ENCODE data around the gene DDX23.
A peak's percentile ranks its signal among the peaks of the same experiment; 100 is the strongest.

DDX23 gene

DNA sequence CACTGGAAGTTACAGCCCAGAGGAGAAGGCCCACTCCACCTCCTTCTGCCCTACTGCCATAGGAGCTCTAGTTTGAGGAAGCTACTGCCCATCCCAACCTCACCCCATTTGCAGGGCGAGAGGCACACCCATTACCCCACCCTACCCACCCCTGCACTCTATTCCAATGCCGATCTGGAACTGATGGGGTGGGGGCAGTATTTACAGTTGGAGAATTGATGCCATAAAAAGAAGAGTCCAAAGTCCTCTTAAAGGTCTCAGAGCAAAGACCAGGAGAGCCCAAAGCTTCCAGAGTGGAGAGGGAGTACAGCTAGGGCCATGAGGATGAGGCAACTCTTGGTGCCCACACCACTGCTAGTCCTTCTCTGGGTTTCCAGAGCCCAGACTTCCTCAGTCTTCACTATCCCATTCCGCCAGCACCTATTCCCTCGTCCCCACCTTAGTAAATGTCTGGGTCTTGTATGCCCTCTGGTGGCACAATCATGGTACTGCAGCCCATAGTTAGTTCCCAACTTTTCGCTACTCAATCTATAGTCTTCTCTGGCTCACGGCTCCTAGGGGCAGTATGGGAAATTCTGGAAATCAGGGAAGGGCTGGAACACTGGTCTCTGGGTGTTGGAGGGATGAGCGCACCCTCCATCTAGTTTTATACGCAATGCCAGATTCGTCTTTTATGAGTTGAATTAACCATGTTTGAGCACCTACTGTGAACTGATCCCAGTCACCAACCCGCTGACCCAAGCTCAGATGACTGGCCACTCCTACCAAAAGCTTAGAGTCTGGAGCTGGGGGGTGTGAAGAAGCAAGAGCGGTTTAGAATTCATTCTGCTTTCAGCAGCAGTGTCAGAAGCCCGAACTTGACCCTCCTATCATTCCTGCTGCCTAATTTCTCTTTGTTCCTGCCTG is 56.2 kb downstream of the DDX23 start:
- Histone ChIP-seq H3K9me3 (ENCODE audit: low read length) (no peaks in the 10 kb centered on the region), H3F3A (ENCODE audit: insufficient read depth, low read length) (no peaks in the 10 kb centered on the region), H3K79me2 (ENCODE audit: insufficient read depth, low read length) (no peaks in the 10 kb centered on the region), H3K36me3 (ENCODE audit: insufficient read depth, low read length) (no peaks in the 10 kb centered on the region), H2AFZ (ENCODE audit: low read length) (no peak overlapping the region), H3K9ac (ENCODE audit: low read length) (no peak overlapping the region), H3K9me2 (ENCODE audit: low read depth, low read length) (no peaks in the 10 kb centered on the region), H3K27ac (ENCODE audit: low read depth, low read length, poor library complexity, severe bottlenecking) (no peak overlapping the region), H3K4me3 (ENCODE audit: low read depth, low read length, poor library complexity, severe bottlenecking) (no peak overlapping the region), H3K4me2 (ENCODE audit: low read length) (no peak overlapping the region), H3K27me3 (ENCODE audit: insufficient read depth, low read length) (no peaks in the 10 kb centered on the region), H3K4me1 (ENCODE audit: insufficient read depth, low read length, severe bottlenecking) (no peaks in the 10 kb centered on the region), H4K20me1 (ENCODE audit: insufficient read depth, low read length) (no peaks in the 10 kb centered on the region)
- TF ChIP-seq, protein P1, sequence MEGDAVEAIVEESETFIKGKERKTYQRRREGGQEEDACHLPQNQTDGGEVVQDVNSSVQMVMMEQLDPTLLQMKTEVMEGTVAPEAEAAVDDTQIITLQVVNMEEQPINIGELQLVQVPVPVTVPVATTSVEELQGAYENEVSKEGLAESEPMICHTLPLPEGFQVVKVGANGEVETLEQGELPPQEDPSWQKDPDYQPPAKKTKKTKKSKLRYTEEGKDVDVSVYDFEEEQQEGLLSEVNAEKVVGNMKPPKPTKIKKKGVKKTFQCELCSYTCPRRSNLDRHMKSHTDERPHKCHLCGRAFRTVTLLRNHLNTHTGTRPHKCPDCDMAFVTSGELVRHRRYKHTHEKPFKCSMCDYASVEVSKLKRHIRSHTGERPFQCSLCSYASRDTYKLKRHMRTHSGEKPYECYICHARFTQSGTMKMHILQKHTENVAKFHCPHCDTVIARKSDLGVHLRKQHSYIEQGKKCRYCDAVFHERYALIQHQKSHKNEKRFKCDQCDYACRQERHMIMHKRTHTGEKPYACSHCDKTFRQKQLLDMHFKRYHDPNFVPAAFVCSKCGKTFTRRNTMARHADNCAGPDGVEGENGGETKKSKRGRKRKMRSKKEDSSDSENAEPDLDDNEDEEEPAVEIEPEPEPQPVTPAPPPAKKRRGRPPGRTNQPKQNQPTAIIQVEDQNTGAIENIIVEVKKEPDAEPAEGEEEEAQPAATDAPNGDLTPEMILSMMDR (IDR thresholded peaks at IDR 0.05; ENCODE audit: low read length), result peak; percentile 93
- no peak for TF ChIP-seq EZH2 (IDR thresholded peaks at IDR 0.05; ENCODE audit: borderline replicate concordance, low read length)

DNA sequence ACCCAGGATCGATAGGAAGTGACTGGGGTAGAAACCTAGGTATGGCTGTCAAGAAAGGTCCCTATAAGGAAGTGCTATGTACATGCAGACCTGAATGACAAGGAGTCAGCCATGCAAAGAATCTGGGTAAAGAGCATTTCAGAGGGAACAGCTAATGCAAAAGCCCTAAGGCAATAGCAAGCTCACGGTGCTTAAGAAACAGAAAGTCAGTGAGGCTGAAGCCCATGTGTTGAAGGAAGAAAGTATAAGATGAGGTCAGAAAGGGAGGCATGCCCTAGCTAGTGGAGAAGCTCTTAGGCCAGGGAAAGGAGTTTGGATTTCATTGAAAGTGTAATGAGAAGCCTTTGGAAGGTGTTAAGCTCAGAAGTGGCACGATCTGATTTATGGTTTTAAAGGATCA is 57.1 kb downstream of the DDX23 start:
- H3K4me2 ChIP-seq (ENCODE audit: low read length), result no peak overlapping the region
- H4K20me1 ChIP-seq (ENCODE audit: insufficient read depth, low read length), result no peaks in the 10 kb centered on the region
- no peaks in the 10 kb centered on the region for H3K79me2 ChIP-seq (ENCODE audit: insufficient read depth, low read length)
- no peak overlapping the region for H3K4me3 ChIP-seq (ENCODE audit: low read depth, low read length, poor library complexity, severe bottlenecking)
- H2AFZ ChIP-seq (ENCODE audit: low read length), result no peak overlapping the region
- no peaks in the 10 kb centered on the region for H3F3A ChIP-seq (ENCODE audit: insufficient read depth, low read length)
- H3K4me1 ChIP-seq (ENCODE audit: insufficient read depth, low read length, severe bottlenecking), result no peaks in the 10 kb centered on the region
- H3K36me3 ChIP-seq (ENCODE audit: insufficient read depth, low read length), result no peaks in the 10 kb centered on the region
- peaks cover 7% of the 10 kb centered on the region for H3K27me3 ChIP-seq (ENCODE audit: insufficient read depth, low read length)
- TF ChIP-seq EZH2 (IDR thresholded peaks at IDR 0.05; ENCODE audit: borderline replicate concordance, low read length), result no peak
- TF ChIP-seq, protein P1 (IDR thresholded peaks at IDR 0.05; ENCODE audit: low read length), result no peak
- no peak overlapping the region for H3K27ac ChIP-seq (ENCODE audit: low read depth, low read length, poor library complexity, severe bottlenecking)
- H3K9me2 ChIP-seq (ENCODE audit: low read depth, low read length), result no peaks in the 10 kb centered on the region
- no peaks in the 10 kb centered on the region for H3K9me3 ChIP-seq (ENCODE audit: low read length)
- no peak overlapping the region for H3K9ac ChIP-seq (ENCODE audit: low read length)

DNA sequence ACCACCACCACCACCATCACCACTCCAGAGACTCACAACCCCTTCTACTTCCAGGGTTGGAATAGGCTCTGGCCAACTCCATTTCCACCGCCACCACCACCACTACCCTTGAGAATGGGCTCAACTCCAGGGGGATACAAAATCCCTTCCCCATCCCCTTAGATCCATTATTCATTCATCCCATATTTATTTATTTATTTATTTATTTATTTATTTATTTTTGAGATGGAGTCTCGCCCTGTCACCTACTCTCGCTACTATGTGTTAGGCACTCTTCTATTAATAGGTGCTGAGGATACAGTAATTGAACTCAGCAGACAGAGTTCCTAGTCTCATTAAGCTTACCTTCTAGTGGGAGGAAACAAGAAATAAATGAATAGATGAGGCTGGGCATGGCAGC is 58.3 kb downstream of the DDX23 start:
- Histone ChIP-seq H3K27me3 (ENCODE audit: insufficient read depth, low read length) (peaks cover 9% of the 10 kb centered on the region), H3K9ac (ENCODE audit: low read length) (no peak overlapping the region), H3K4me3 (ENCODE audit: low read depth, low read length, poor library complexity, severe bottlenecking) (no peak overlapping the region), H3K4me1 (ENCODE audit: insufficient read depth, low read length, severe bottlenecking) (no peaks in the 10 kb centered on the region), H3K9me3 (ENCODE audit: low read length) (no peaks in the 10 kb centered on the region), H3K27ac (ENCODE audit: low read depth, low read length, poor library complexity, severe bottlenecking) (no peak overlapping the region), H2AFZ (ENCODE audit: low read length) (no peak overlapping the region), H3K9me2 (ENCODE audit: low read depth, low read length) (no peaks in the 10 kb centered on the region), H4K20me1 (ENCODE audit: insufficient read depth, low read length) (no peaks in the 10 kb centered on the region), H3F3A (ENCODE audit: insufficient read depth, low read length) (no peaks in the 10 kb centered on the region), H3K79me2 (ENCODE audit: insufficient read depth, low read length) (no peaks in the 10 kb centered on the region), H3K4me2 (ENCODE audit: low read length) (no peak overlapping the region), H3K36me3 (ENCODE audit: insufficient read depth, low read length) (no peaks in the 10 kb centered on the region)
- TF ChIP-seq, protein P1 (IDR thresholded peaks at IDR 0.05; ENCODE audit: low read length), result no peak
- TF ChIP-seq EZH2 (IDR thresholded peaks at IDR 0.05; ENCODE audit: borderline replicate concordance, low read length), result no peak

Measured in OCI-LY1 (cell line).